Astrocyte of the spinal cord (primary cell): Measurements from ENCODE around the gene MCCC1.

Experiments
- DNase-seq: peaks from one replicate; pipeline ENCODE4 v3.0.0; 2011; ENCODE audit warnings: low read depth, low spot score
- H3K4me3 ChIP-seq: 2 replicates; pipeline ENCODE4 v1.5.1; 2011; ENCODE audit warnings: low read depth, mild to moderate bottlenecking, low read length, moderate library complexity
- in situ Hi-C: cut with HindIII; loops from 2 replicates; pipeline ENCODE4 v1.10.0; 2017; ENCODE audit warnings: low sequenced_read_pairs
- TF ChIP-seq, protein P1 (sequence below): IDR thresholded peaks from 2 replicates; pipeline ENCODE4 v1.5.1; 2012; ENCODE audit warnings: low read depth, mild to moderate bottlenecking, low read length, inconsistent platforms

Gene MCCC1

DNA sequence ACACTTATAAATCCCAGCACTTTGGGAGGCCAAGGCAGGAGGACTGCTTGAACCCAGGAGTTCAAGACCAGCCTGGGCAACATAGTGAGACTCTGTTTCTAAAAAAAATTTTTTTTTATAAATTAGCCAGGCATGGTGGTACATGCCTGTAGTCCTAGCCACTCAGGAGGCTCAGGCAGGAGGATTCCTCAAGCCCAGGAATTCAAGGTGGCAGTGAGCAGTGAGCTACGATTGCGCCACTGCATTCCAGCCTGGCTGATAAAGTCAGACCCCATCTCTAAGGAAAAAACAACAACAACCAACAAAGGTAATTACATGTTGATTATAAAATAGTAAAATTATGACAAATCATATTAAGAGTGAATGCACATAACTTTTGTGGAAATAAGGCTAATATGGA, 40.9 kb downstream of the MCCC1 start:
- in situ Hi-C loops, result no loop called here
- TF ChIP-seq, protein P1, sequence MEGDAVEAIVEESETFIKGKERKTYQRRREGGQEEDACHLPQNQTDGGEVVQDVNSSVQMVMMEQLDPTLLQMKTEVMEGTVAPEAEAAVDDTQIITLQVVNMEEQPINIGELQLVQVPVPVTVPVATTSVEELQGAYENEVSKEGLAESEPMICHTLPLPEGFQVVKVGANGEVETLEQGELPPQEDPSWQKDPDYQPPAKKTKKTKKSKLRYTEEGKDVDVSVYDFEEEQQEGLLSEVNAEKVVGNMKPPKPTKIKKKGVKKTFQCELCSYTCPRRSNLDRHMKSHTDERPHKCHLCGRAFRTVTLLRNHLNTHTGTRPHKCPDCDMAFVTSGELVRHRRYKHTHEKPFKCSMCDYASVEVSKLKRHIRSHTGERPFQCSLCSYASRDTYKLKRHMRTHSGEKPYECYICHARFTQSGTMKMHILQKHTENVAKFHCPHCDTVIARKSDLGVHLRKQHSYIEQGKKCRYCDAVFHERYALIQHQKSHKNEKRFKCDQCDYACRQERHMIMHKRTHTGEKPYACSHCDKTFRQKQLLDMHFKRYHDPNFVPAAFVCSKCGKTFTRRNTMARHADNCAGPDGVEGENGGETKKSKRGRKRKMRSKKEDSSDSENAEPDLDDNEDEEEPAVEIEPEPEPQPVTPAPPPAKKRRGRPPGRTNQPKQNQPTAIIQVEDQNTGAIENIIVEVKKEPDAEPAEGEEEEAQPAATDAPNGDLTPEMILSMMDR, result no peak
- no peak overlapping the region for H3K4me3 ChIP-seq
- no peak for DNase-seq

DNA sequence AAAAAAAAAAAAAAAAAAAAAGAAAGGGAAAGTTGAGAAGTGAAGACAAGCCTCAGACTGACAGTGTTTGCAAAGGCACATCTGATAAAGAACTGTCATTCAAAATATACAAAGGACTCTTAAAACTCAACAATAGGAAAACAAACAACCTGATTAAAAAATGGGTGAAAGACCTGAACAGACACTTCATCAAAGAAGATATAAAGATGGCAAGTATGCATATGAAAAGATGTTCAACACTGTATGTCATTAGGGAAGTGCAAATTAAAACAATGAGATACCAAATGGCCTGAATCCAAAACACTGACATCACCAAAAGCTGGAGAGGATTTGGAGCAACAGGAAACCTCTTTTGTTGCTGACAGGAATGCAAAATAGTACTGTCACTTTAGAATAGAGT, 48.6 kb downstream of the MCCC1 start:
- in situ Hi-C loops, result no loop called here

DNA sequence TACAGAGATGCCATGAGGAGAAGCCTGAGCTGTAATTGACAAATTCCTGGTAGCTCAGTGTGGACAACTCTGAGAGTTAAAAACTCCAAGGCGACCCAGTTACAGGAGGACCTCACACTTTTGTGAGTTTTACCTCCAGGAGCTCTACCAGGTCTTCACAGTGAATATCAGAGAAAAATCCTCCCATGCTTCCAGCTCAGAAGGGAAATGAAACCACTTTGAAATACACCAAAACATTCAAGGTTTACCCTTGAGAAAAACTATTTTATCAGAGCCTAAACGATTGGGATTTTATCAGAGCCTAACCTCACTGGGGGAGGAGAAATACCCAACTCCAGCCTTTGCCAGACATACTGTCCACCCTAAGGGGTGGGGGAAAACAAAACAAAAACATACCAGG, 52.4 kb downstream of the MCCC1 start:
- in situ Hi-C loops, result no loop called here
- H3K4me3 ChIP-seq, result no peak overlapping the region

More for the DNA sequence above, 48.6 kb downstream of the MCCC1 start:
- TF ChIP-seq, protein P1, result no peak
- no peak for DNase-seq
- H3K4me3 ChIP-seq, result no peak overlapping the region

DNA sequence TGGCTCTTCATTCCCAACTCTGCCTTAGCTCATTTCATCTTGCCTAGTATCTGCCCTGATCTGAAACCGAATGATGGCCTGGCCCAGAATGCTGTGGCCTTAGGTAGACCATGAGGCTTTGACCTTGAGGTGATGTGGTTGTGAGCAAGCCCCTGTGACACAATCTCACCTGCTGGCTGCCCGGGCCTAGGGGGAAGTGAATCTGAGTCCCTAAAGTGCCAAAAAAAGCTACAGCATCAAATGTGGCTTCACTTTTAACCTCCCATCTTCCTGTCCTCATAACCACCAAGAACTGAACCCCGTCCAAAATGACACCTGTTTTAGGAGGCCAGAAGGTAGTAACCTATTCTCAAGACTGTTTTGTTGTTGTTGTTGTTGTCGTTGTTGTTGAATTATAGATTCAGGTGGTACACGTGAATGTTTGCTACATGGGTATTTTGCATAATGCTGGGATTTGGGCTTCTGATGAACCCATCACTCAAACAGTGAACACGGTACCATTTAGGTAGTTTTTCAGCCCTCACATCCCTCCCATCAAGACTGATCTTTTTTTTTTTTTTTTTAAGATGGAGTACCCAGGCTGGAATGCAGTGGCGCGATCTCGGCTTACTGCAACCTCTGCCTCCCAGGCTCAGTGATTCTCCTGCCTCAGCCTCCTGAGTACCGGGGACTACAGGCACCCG, 54.6 kb downstream of the MCCC1 start:
- no peak for DNase-seq
- TF ChIP-seq, protein P1, result no peak
- in situ Hi-C loops, result no loop called here
- no peak overlapping the region for H3K4me3 ChIP-seq

More for the DNA sequence above, 52.4 kb downstream of the MCCC1 start:
- TF ChIP-seq, protein P1, result no peak
- no peak for DNase-seq

DNA sequence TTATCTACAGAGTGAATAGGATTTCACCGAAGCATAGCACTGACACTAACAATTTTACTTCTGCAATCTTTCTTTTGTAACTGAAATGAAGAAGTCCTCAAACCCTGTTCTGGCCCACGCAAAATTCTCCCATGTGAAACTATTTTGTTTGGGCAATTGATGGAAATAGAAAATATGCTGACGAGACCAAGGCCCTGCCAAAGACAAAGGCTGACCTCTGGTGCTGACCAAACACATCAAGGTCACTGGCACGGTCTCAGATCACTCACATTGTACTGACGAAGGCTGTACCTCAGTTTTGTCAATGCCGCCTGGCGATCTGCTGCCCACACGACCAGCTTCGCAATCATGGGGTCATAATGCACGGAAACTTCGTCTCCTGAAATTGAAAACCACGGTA, 60.5 kb downstream of the MCCC1 start:
- TF ChIP-seq, protein P1, result no peak
- in situ Hi-C loops, result no loop called here

DNA sequence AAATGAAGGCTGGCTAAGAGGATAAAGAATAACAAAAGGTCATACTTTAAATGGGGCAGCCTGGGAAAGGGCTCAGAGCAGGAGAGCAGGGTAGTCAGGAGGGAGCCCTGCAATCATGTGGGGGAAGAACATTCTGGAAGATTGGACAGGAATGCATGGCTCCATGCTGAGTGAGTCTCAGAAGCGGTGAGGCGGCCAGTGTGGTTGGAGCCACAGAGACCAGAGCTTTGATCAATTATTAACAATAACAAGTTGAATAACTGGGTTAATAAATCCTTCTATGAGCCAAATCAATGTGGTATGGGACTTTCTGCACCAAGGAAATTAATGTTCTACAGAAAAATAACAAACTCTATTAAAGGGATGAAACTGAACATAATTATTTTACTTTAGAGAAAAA, 61.1 kb downstream of the MCCC1 start:
- H3K4me3 ChIP-seq, result no peak overlapping the region
- in situ Hi-C loops, result no loop called here
- DNase-seq, result no peak
- TF ChIP-seq, protein P1, result no peak

More for the DNA sequence above, 60.5 kb downstream of the MCCC1 start:
- DNase-seq, result no peak
- no peak overlapping the region for H3K4me3 ChIP-seq
